Stimulated activated effector memory CD8-positive, alpha-beta T cell treated with anti-CD3 and anti-CD28 coated beads, Interleukin-12 subunit alpha, Interleukin-12 subunit beta, amount 100 ng/mL, for 72 hours (primary cell): ENCODE results near the gene TMEM26.

Source experiments
- ATAC-seq: fragments of 150-1000 bp; cut with Tn5 transposase; 2 replicates; pipeline ENCODE4 v1.10.0; 2021
- DNase-seq, 2 donors: peaks; one replicate each; pipeline ENCODE4 v3.0.0; 2021 to 2022; ENCODE audit warnings: low spot score in 2 of 2
- H3K27ac Mint-ChIP-seq: one replicate; pipeline ENCODE4 v1.8.0; 2022; ENCODE audit warnings: mild to moderate bottlenecking, mixed read lengths
- H3K36me3 Mint-ChIP-seq: one replicate; pipeline ENCODE4 v1.8.0; 2022; ENCODE audit warnings: mild to moderate bottlenecking, mixed read lengths
- H3K4me1 Mint-ChIP-seq: one replicate; pipeline ENCODE4 v1.8.0; 2022; ENCODE audit warnings: mixed read lengths
- H3K4me3 Mint-ChIP-seq: one replicate; pipeline ENCODE4 v1.8.0; 2022; ENCODE audit warnings: mild to moderate bottlenecking, mixed read lengths
- H3K9me3 Mint-ChIP-seq: one replicate; pipeline ENCODE4 v1.8.0; 2022; ENCODE audit warnings: mixed read lengths

TMEM26 gene

DNA sequence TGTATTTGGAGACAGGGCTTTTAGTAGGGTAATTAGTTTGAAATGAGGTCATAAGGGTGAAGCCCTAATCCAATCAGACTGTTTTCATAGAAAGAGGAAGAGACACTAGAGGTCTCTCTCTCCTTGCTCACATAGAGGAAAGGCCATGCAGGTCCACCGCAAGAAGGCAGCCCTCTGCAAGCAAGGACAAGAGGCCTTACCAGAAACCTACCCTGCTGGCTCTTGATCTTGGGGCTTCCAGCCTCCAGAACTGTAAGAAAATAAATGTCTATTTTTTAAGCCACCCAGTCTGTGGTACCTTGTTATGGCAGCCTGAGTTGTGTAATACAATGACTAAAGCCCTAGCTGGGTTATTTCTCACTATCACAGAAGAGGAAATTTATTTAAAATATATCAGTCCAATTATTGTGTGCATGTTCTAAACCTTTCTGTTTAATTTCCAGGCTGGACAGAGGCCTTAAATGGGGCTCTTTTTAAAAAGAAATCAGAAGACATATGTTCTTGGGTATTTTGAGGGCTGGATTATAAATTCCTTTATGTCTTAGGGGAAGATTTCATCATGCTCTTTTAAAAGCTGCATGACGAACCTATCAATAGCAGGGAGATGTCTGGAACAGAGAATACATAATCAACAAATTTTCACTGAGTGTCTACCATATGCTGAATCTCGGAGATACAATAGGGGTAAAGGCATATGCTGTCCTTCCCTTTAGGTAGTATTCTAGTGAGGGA, 12.9 kb upstream of the TMEM26 start:
- no peak overlapping the region for H3K27ac Mint-ChIP-seq
- DNase-seq (no peak), ATAC-seq (peak; percentile 32)
- H3K4me3 Mint-ChIP-seq: no peak overlapping the region
- no peaks in the 10 kb centered on the region for H3K9me3 Mint-ChIP-seq
- H3K4me1 Mint-ChIP-seq: no peaks in the 10 kb centered on the region
- no peaks in the 10 kb centered on the region for H3K36me3 Mint-ChIP-seq

DNA sequence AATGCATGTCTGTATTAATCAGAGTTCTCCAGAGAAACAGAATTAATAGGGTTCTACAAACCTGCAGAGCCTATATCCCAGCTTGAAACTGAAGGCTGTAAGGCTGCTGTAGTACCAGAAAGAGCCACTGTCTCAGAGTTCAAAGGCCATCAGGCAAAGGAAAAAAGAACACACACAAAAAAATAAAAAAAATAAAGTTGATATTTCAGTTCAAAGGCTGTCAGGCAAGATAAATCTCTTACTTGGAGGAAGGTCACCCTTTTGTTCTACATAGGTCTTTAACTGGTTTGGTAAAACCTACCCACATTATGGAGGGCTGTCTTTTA, 12.0 kb upstream of the TMEM26 start:
- no peak overlapping the region for H3K4me3 Mint-ChIP-seq
- no peak overlapping the region for H3K27ac Mint-ChIP-seq
- no peaks in the 10 kb centered on the region for H3K4me1 Mint-ChIP-seq
- no peak for DNase-seq
- no peak for ATAC-seq
- H3K9me3 Mint-ChIP-seq: no peaks in the 10 kb centered on the region
- H3K36me3 Mint-ChIP-seq: no peaks in the 10 kb centered on the region

DNA sequence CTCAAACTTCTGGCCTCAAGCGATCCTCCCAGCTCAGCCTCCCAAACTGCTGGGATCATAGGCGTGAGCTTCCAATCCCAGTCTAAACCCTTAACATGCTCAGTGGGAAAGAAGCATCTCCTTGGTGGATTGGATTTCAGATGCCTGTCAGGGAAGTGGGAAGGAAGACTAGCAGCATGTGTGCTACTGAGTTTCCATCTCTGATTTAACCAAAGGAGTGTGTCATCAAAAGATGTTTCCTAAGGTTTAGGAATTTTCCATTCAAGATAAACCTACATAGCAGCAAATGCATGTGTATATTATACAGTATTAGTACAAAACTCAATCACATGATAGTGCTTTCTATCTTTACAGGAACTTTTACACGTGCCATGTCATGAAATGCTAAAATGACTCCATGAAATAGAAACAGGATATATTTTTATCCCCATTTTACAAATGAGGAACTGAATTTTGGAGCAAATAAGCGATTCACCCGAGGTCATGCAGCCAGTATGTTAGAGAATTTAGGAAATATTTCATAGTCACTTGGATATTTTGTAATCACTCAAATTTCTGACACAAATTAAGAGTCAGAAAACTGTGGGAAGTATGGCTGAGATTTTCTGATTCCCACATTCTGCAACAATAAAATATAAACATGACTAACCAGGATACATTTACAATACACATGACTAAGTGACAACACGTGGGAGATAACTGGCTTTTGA, 11.4 kb upstream of the TMEM26 start:
- Mint-ChIP-seq H3K27ac (no peak overlapping the region), H3K4me3 (no peak overlapping the region), H3K9me3 (no peaks in the 10 kb centered on the region), H3K36me3 (no peaks in the 10 kb centered on the region), H3K4me1 (no peaks in the 10 kb centered on the region)
- DNase-seq (no peak), ATAC-seq (no peak)

DNA sequence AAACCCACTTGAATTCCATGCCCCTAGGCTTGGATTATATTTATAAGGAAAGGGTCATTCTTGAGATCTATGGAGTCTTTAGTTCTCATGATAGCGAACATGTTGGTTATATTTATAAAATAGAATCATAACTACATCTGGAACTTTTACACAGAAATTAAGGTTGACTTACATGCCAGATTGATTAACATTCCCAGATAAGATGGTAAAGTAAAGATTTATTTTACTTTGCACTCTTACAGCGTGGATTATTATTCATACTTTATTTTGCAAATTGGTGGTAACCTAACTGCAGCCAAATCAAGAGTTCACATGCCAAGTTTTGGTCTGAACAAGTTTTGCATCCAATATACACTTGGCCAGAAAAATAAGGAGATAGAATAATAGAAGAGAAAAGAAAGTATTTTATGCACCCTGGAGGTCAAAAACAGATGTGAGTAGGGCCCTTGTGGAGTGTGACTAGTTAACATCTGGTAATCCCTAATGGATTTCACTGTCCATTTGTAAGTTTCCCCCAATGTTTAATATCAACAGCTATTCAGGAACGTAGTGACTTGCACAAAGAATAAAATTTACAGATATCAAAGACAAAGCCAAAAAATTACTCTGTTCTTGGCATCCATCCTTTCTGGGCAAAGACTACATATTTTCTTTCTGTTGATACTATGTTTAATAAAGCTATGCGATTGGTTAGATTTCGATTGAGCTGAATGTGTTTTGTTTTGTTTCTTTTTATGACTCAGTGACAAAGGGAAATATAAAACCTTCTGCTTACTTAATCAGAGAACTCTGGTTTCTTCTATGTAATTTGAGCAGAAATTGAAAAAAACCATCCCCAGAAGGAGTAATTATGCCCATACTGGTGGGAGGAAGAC, 10.1 kb upstream of the TMEM26 start:
- no peaks in the 10 kb centered on the region for H3K36me3 Mint-ChIP-seq
- ATAC-seq: no peak
- no peaks in the 10 kb centered on the region for H3K9me3 Mint-ChIP-seq
- H3K4me1 Mint-ChIP-seq: no peaks in the 10 kb centered on the region
- H3K27ac Mint-ChIP-seq: no peak overlapping the region
- H3K4me3 Mint-ChIP-seq: no peak overlapping the region
- DNase-seq: no peak

DNA sequence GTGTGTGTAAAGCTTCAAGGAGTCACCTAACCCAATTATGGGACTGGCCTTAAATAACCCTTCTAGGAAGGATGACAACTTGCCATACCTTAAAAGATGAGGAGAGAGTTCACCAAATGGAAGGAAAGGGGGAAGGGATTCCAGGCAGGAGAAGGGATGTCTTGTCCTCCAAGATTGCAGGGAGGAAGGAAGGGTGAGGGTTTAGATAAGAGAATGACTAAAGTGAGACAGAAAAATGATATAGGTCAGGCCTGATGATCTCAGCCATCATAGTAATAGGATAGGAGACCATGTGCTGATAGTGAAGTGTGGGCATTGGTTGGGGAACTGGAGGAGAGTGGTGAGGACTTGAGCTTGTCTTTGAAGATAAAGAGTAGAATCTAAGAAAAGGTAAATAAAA, 7.7 kb upstream of the TMEM26 start:
- Mint-ChIP-seq H3K9me3 (no peaks in the 10 kb centered on the region), H3K36me3 (no peaks in the 10 kb centered on the region), H3K4me1 (no peaks in the 10 kb centered on the region), H3K27ac (no peak overlapping the region), H3K4me3 (no peak overlapping the region)
- ATAC-seq (no peak), DNase-seq (no peak)

DNA sequence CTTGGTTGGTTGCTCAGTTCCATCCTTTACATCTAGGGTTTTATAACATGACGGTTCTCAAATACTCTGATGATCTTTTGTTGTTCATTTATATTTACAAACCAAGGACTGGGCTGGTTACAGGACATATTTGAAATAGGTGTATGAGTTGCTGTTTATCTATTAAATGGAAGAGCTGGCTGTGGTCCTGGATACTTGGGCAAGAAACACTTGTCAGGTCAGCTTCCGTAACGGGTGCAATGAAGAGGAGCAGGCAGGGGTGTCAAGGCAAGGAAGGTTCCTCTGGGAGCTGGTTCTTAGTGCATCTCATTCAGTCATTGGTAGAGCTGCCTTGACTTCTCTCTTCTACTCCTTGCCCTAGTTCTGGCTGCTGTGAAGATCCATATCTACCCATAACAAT, 4.8 kb upstream of the TMEM26 start:
- no peak for ATAC-seq
- no peaks in the 10 kb centered on the region for H3K4me1 Mint-ChIP-seq
- DNase-seq: no peak
- no peak overlapping the region for H3K27ac Mint-ChIP-seq
- H3K4me3 Mint-ChIP-seq: no peak overlapping the region
- no peaks in the 10 kb centered on the region for H3K36me3 Mint-ChIP-seq
- H3K9me3 Mint-ChIP-seq: no peaks in the 10 kb centered on the region

DNA sequence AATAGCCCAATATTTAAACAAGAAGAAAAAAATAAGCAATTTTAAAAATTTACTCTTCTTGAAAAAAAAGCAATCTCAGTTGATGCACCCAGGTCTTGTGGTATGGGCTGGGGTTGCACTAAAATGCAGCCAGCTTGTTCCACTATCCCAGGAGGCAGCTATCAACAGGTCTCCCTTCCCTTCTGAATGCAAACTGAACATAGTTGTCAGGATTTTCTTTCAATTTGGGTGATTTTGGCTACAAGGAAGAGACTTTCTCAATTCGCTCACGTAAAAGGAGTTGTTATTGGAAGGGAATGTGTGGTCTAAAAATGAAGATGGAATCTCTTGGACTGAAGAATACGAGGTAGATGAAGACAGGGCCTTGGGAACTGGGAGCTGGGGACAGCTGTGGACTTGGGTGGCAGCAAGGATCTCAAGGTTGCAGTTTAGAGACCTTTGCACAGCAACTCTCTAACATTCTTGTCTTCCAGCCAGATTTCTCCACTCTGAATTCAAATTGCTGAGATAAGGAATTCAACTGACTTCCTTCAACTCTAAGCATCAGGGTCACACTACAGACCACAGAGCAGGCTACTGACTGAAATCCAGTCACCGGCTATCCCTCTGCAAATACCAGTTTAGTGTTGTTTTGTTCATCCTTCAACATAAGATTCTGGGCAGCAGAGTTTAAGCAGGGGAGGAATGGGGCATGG, 3.1 kb upstream of the TMEM26 start:
- no peak for DNase-seq
- H3K4me3 Mint-ChIP-seq: no peak overlapping the region
- no peaks in the 10 kb centered on the region for H3K36me3 Mint-ChIP-seq
- no peaks in the 10 kb centered on the region for H3K9me3 Mint-ChIP-seq
- no peak overlapping the region for H3K27ac Mint-ChIP-seq
- no peak for ATAC-seq
- peaks cover 7% of the 10 kb centered on the region for H3K4me1 Mint-ChIP-seq

DNA sequence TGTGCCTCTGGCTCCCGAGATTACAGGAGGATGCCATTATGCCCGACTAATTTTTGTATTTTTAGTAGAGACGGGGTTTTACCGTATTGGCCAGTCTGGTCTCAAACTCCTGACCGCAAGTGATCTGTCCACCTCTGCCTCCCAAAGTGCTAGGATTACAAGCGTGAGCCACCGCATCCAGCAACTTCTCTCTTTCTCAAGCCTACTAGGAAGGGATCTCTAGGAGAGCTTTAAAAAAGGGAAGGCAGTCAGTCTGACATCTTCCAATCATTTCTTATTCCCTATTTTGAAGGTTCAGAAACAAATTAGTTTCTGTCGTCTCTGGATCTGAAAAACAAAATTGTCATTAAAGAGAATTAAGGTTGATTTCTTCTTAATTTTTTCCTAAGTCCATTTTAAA, 2.5 kb upstream of the TMEM26 start:
- DNase-seq (no peak), ATAC-seq (no peak)
- peaks cover 7% of the 10 kb centered on the region for H3K4me1 Mint-ChIP-seq
- H3K9me3 Mint-ChIP-seq: no peaks in the 10 kb centered on the region
- H3K4me3 Mint-ChIP-seq: no peak overlapping the region
- H3K27ac Mint-ChIP-seq: no peak overlapping the region
- no peaks in the 10 kb centered on the region for H3K36me3 Mint-ChIP-seq

DNA sequence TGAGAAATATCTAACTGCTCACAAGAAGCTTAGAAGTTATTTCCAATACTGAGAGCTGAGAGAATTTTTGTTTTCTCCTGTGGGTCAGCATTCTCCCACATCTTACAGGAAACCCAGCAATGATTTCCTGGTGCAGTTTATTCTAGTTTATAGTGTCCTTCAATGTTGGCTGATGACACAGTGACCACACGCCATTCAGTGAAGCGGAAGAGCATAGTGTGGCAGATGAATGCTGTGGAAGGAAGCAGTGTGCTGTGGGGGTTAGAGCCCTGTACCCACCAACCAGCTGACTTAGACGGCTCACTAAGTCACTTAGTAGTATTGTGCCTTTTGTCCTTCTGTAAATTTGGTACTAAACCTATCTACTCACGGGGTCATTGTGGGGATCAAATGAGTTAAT, 1.4 kb upstream of the TMEM26 start:
- DNase-seq (no peak), ATAC-seq (no peak)
- H3K27ac Mint-ChIP-seq: no peak overlapping the region
- H3K9me3 Mint-ChIP-seq: no peaks in the 10 kb centered on the region
- no peak overlapping the region for H3K4me3 Mint-ChIP-seq
- H3K4me1 Mint-ChIP-seq: peaks cover 7% of the 10 kb centered on the region
- no peaks in the 10 kb centered on the region for H3K36me3 Mint-ChIP-seq

DNA sequence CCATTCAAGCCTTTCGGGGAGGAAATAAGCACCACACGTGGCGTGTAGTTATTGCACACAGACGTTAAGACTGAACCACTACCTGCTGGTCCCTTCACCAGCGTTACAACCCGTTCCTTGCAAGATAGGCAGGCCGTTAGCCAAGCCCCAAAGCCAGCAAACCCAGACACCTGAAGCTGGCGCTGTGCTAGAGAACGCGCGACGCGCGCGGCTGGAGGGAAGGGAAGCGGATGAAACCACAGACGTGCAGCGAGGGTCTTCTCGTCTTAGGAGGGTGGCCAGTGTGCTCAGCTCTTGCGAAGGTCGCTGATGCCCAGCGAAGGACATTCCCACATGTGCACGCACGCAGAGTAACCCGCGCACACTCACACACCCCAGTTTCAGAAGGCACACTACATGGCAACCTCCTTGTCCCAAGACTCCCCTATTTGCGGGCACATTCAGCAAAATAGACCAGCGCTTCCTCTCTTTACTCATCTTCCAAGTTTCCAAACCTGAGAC, 980 bp downstream of the TMEM26 start:
- peaks cover 7% of the 10 kb centered on the region for H3K4me1 Mint-ChIP-seq
- ATAC-seq (no peak), DNase-seq (no peak)
- no peak overlapping the region for H3K27ac Mint-ChIP-seq
- H3K4me3 Mint-ChIP-seq: no peak overlapping the region
- no peaks in the 10 kb centered on the region for H3K36me3 Mint-ChIP-seq
- H3K9me3 Mint-ChIP-seq: no peaks in the 10 kb centered on the region

DNA sequence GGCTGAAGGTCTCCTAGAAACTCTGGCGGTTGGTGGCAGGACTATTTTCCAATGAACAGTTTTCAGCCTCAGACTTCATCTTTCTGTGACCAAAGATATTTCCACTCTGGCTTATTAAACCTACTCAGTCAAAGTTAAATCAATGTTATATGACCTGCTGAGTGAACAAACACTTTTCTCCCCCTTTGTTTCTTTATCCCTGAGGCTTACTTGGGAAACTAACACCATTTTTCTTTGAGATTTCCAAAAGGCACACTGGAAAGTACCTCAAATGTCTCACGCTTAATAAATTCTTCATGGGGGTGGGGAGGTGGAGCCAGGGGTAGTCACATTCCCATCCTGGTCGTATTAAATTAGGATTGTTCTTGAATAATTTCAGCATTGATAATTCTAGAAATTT, 1.8 kb downstream of the TMEM26 start:
- no peak for ATAC-seq
- no peak overlapping the region for H3K27ac Mint-ChIP-seq

DNA sequence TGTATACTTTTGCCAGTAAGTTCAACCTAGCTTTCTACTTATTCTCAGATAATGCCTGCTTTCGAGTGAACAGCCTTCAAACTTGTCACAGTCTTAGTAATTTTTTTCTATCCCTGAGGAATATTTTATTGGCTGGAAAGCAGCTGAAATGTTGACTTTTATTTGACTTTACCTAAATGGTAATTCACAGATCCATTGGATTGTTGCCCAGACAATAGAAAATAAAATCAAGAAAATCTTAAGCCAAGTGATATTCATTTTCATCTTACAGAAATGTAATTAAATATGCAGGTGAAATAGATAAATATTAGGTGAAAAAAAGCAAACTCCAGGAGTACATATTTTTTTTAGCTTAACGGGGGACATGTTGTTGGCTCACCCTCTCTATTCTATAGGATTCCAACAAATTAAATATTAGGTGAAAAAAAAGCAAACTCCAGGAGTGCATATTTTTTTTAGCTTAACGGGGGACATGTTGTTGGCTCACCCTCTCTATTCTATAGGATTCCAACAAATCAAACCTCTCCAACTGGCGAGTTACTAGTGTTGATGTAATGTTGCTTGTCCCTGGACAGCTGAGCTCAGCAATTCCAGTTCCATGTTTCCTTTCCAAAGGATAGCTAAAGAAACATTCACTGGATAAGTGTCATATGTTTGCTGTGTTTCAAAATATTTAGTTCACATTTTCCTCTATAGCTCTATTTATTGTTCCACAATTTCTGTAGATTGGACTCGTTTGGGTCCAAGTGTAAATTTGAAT, 4.2 kb downstream of the TMEM26 start:
- Mint-ChIP-seq H3K4me1 (peaks cover 7% of the 10 kb centered on the region), H3K4me3 (no peak overlapping the region), H3K27ac (no peak overlapping the region), H3K9me3 (no peaks in the 10 kb centered on the region), H3K36me3 (no peaks in the 10 kb centered on the region)
- no peak for ATAC-seq
- DNase-seq: no peak

More for the DNA sequence above, 1.8 kb downstream of the TMEM26 start:
- no peak for DNase-seq
- Mint-ChIP-seq H3K36me3 (no peaks in the 10 kb centered on the region), H3K4me3 (no peak overlapping the region), H3K9me3 (no peaks in the 10 kb centered on the region), H3K4me1 (peaks cover 7% of the 10 kb centered on the region)

DNA sequence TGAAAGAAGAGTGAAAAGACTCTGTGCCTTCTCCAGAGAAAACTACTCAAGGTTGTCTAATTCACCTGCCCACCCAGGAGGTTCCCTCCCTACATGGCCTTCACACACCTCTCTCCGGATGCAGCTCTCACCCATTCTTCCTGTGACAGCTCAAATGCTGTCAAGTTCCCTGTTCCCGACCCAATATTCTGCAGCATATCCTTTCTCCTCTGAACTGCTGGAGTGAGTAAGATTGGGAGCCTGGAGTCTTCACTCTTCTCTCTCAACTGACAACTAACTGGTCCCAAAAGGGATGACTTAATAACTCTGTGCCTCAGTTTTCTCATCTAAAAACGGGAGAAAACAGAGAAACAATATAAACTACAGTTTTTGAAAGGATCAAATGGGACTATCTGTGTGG, 5.1 kb downstream of the TMEM26 start:
- peaks cover 7% of the 10 kb centered on the region for H3K4me1 Mint-ChIP-seq
- no peak overlapping the region for H3K4me3 Mint-ChIP-seq
- DNase-seq (no peak), ATAC-seq (peak; percentile 26)
- H3K27ac Mint-ChIP-seq: no peak overlapping the region
- no peaks in the 10 kb centered on the region for H3K9me3 Mint-ChIP-seq
- no peaks in the 10 kb centered on the region for H3K36me3 Mint-ChIP-seq

DNA sequence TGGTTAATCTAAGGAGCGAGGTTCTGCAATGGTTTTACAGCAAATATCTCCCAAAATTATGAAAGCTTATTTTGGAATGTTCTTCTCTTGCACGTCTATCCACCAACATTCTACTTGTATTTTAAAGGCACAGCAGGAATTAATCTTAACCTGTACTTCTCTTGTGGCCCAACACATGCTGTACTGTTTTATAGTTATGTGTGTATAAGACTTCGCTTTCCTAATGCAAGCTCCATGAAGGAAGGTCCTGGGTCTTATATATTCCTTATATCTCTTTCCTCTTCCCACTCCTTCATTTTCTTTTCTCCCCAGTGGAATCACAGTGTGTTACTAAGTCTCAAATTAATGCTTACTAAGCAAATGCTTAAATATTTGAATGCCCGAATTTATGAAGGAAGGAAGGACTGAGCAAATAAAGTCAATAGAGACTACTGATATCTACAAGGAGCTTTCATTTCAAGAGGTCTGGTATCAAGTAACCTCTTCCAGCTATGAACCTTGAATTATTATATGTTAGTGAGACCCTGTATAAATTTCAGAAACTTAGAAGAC, 14.0 kb downstream of the TMEM26 start:
- no peak for ATAC-seq
- H3K4me3 Mint-ChIP-seq: no peak overlapping the region
- H3K36me3 Mint-ChIP-seq: no peaks in the 10 kb centered on the region
- no peaks in the 10 kb centered on the region for H3K9me3 Mint-ChIP-seq
- H3K27ac Mint-ChIP-seq: no peak overlapping the region
- no peak for DNase-seq
- no peaks in the 10 kb centered on the region for H3K4me1 Mint-ChIP-seq
